ENCODE results near the gene CSH2. TPM values are rescaled to one million over a fixed set of nuclear protein-coding genes. Genes with fewer than 3 reads are reported as not detected.
"Not testable (repeated sequence)": the region's sequence is repeated elsewhere in the genome, so short reads cannot be mapped to it uniquely, and the experiment has no call there.

The CSH2 gene
- total and polyA plus RNA-seq, 5 experiments from 2014 or later, result not detected

DNA sequence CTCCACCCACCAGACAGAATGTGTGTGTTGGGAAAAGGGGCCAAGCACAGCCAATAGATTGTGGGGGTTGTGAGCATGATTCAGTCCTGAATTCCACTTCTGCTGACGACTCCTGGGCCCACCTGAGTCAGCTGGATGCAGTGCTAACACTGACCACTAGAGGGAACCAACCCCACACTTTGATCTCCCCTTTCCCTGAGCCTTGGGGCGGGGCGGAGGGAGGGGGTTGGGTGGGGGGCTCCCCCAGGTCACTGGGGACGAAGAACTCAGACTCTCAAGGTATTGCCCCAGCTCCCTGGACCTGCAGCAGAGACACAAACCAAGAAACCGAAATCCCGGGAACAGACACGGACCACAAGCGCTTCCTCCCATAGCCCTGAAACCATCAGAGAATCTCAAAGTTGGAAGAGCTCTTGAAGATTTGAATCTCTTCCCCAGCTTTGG, 38.2 kb upstream of the CSH2 start:
- peaks cover 0 to 20% (median 3%) of the 10 kb centered on the region in 4 donors for H3K4me1 Mint-ChIP-seq
- no peak overlapping the region for H3K4me3 Mint-ChIP-seq
- no peaks in the 10 kb centered on the region for H3K9me3 Mint-ChIP-seq
- POLR2A ChIA-PET, result no interaction called here
- H3K36me3 Mint-ChIP-seq, result no peaks in the 10 kb centered on the region
- peak; percentile 42 to 80 (median 64) for DNase-seq
- peak; percentile 71 to 83 for ATAC-seq
- peaks cover 0 to 7% (median 2%) of the 10 kb centered on the region in 5 donors for H3K27me3 Mint-ChIP-seq
- H3K27ac Mint-ChIP-seq, result no peak overlapping the region

DNA sequence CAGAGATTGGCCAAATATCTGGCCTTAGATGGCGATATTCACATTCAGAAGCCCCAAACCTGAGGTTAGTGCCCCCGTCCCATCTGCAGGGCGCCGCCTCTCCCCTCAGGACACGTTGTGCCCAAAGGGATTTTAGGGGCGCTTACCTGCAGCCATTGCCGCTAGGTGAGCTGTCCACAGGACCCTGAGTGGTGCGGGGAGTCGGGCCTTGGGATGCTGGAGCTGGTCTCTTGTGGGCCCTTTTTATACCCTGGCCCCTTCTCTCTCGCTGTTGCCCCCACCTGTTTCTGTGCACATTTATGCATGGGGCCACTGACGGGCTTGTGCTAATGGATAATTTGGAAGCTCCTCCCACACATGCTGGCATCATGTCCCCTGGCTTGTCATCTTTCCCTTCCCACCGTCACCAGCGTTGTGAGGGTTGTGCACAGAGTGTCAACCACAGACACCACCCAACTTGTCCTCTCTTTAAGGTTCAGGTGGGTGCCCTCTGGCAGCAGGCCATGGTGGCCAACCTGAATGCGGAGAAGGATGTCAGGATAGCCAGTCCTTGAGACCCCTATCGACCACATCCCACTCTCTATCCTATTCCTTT, 37.7 kb upstream of the CSH2 start, which contains the start of gene CSHL1:
Gene CSHL1, minus strand, starts transcription at position 218 of the 595 bp plus-strand sequence. Its CDS starts 62 bp downstream, at position 156.
- DNase-seq (no peak), ATAC-seq (no peak)
- H3K4me3 Mint-ChIP-seq, result no peak within 1 kb of the TSS
- H3K36me3 Mint-ChIP-seq, result no peaks in the 10 kb centered on the region
- peaks cover 0 to 7% (median 2%) of the 10 kb centered on the region in 5 donors for H3K27me3 Mint-ChIP-seq
- H3K4me1 Mint-ChIP-seq, result peaks cover 0 to 18% (median 3%) of the 10 kb centered on the region in 4 donors
- H3K27ac Mint-ChIP-seq, result peak within 1 kb of the TSS in 1 of 10 donors; percentile 62
- no peaks in the 10 kb centered on the region for H3K9me3 Mint-ChIP-seq
- POLR2A ChIA-PET, result no interaction called here

DNA sequence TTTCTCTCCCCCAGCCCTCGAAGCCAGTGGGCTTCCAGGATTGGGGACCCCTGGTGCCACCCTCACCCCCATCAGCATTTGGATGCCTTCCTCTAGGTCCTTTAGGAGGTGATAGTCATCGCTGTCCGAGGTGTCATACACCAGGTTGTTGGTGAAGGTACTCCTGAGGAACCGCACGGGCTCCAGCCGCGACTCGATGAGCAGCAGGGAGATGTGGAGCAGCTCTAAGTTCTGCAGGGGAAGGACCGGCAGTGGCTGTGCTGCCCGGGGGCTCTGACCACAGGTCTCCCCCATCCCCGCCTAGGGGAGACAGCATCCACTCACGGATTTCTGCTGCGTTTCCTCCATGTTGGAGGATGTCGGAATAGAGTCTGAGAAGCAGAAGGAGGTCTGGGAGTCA, 36.6 kb upstream of the CSH2 start:
- ATAC-seq (no peak), DNase-seq (no peak)
- no peaks in the 10 kb centered on the region for H3K36me3 Mint-ChIP-seq
- H3K27me3 Mint-ChIP-seq, result peaks cover 0 to 7% (median 2%) of the 10 kb centered on the region in 5 donors
- H3K4me1 Mint-ChIP-seq, result peaks cover 0 to 10% (median 3%) of the 10 kb centered on the region in 4 donors
- no peak overlapping the region for H3K27ac Mint-ChIP-seq
- POLR2A ChIA-PET, result no interaction called here
- no peak overlapping the region for H3K4me3 Mint-ChIP-seq
- no peaks in the 10 kb centered on the region for H3K9me3 Mint-ChIP-seq

DNA sequence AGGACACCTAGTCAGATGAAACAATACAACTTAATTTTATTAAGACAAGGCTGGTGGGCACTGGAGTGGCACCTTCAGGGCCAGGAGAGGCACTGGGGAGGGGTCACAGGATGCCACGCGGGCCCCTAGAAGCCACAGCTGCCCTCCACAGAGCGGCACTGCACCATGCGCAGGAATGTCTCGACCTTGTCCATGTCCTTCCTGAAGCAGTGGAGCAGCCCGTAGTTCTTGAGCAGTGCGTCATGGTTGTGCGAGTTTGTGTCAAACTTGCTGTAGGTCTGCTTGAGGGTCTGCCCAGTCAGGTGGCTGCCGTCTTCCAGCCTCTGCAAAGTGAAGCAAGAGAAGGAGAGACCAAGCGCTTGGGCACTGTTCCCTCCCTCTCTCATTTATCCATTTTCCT, 36.1 kb upstream of the CSH2 start:
- H3K27me3 Mint-ChIP-seq, ATAC-seq, H3K36me3 Mint-ChIP-seq, H3K9me3 Mint-ChIP-seq, H3K4me1 Mint-ChIP-seq, POLR2A ChIA-PET, H3K27ac Mint-ChIP-seq, DNase-seq, H3K4me3 Mint-ChIP-seq: not testable (repeated sequence)

DNA sequence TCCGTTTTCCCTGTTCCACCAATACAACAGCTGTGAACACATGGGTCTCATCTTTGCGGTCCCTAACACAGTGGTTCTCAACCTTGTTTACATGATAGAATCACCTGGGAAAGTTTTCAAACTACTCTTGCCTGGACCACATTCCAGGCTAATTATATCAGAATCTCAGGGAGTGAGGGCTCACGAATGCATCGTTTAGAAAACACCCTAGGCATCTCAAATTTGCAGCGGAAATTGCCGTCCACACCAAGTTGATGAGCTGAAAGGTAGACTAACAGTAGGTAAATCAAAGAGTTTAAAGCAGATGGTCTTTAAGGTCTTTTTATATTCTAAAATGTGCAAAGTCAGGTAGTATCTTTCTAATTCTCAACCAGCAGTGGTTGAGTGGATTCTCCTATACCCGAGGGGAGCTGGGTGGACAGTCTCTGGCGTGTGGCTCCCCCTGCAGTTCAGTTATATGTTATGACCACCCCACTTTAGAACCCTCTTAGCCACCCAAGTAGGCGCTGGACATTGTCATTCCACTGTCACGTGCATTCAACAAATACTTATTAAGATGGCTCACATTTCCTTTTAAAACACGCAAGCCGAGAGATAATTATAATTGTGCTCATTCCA, 33.8 kb upstream of the CSH2 start:
- DNase-seq, H3K4me1 Mint-ChIP-seq, H3K27ac Mint-ChIP-seq, H3K27me3 Mint-ChIP-seq, H3K36me3 Mint-ChIP-seq, POLR2A ChIA-PET, H3K4me3 Mint-ChIP-seq, H3K9me3 Mint-ChIP-seq: not testable (repeated sequence)
- ATAC-seq, result peak; percentile 49 to 64

DNA sequence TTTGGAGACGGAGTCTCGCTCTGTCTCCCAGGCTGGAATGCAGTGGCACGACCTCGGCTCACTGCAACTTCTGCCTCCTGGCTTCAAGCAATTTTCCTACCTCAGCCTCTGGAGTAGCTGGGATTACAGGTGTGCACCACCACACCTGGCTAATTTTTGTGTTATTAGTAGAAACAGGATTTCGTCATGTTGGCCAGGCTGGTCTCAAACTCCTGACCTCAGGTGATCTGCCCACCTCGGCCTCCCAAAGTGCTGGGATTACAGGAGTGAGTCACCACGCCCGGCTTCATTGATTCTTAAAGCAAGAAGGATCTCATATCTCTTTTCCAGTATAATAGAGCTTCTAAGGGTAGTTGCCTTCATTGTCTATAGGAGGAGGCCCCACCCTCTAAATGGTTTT, 31.3 kb upstream of the CSH2 start:
- H3K27me3 Mint-ChIP-seq, result not testable (repeated sequence)

DNA sequence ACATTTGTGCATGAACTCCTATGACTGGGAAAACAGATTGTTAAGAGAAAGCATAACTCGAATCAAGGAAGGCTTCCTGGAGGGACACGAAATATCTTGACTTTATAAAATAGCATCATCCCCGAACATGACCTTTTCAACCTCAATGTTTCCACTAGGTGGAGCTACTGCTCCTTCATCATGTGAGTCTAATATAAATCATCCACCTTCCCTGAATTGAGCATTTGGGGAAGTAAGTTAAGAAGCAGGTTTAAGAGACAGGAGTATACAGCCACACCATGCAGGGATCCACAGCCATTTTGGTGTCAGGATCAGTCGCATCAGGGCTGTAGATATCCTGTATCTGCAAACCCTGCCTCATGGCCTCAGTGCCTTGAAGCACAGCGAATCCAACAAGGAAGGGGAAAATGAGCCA, 30.3 kb upstream of the CSH2 start:
- POLR2A ChIA-PET, H3K9me3 Mint-ChIP-seq, H3K4me1 Mint-ChIP-seq, H3K4me3 Mint-ChIP-seq, H3K27me3 Mint-ChIP-seq, H3K36me3 Mint-ChIP-seq: not testable (repeated sequence)
- ATAC-seq, result peak; percentile 66 to 80
- H3K27ac Mint-ChIP-seq, result peak overlapping the region in 1 of 10 donors; percentile 33
- peak in 6 of 10 donors; percentile 17 to 57 (median 28) for DNase-seq

More for the DNA sequence above, 31.3 kb upstream of the CSH2 start:
- not testable (repeated sequence) for H3K4me1 Mint-ChIP-seq, DNase-seq, H3K36me3 Mint-ChIP-seq, H3K4me3 Mint-ChIP-seq, ATAC-seq, H3K27ac Mint-ChIP-seq, H3K9me3 Mint-ChIP-seq
- POLR2A ChIA-PET, result interaction anchor here (0.6 to 0.7 kb wide), 2 partner anchors 47 to 729 kb away, joined by 3 to 4 read pairs; no protein-coding TSS in a partner anchor

DNA sequence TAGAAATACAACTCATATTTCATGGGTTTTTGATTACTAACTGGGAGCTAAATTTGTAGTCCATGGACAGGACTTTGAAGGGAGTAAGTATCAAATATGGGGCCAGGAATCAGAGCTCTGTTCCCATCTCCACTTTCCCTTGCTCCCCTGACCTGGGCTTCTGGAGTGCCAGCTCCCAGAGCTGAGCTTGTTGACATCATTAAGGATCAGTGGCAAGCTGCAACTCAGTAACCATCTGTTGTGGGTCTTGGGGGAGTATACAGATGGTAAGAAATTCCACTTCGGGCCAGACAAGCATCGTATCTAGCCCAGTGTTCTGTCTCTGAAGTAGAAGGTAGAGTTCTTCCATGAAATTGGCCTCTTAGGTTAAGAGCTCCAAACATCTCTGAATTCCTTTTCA, 28.5 kb upstream of the CSH2 start:
- POLR2A ChIA-PET, result interaction anchor here (0.8 kb wide), 1 partner anchor 243 kb away, joined by 3 read pairs; no protein-coding TSS in a partner anchor
- H3K4me3 Mint-ChIP-seq, H3K36me3 Mint-ChIP-seq, H3K27me3 Mint-ChIP-seq, DNase-seq, H3K9me3 Mint-ChIP-seq, H3K27ac Mint-ChIP-seq, H3K4me1 Mint-ChIP-seq, ATAC-seq: not testable (repeated sequence)

DNA sequence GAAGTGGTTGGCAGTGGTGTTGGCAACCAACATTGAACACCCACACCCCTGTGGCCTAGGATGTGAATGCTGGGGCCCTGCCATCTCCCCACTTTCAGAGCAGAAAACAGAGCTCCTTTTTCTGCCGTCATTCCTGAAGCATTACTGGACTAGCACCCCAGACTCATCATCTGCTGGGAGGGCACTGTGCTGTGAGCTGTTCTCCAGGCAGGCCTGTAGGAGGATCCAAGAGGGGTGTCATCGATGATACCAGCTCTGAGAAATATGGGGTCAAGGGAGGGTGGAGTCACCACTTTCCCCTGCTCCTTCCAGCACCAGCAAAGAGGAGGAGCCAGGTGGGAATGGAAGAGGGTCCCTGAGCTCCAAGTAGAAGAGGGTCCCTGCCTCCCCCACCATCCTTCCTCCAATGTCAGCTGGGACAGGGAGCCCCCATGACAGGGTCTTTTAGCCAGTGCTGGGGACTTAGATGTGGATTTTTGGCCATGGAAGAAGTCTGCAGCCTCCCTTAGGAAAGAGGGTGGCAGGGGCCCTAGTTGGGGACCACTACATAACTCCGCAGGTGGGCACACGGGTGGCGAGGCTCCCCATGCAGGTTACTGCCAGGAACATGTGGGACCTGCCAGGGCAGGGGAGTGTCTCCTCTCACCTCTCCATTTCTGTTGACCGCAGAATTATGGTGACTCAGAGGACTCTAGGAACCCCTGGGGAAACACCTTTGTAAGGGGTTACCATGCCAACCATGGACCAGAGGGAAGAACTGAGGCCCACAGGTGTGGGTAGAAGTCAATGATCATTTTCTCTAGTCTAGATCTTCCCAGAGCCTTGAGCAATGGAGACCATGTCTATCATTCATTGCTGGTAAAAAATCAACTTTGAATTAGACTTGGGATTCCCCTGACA, 25.7 kb upstream of the CSH2 start:
- DNase-seq, H3K4me1 Mint-ChIP-seq, H3K36me3 Mint-ChIP-seq, H3K27me3 Mint-ChIP-seq, H3K9me3 Mint-ChIP-seq, H3K4me3 Mint-ChIP-seq, H3K27ac Mint-ChIP-seq, ATAC-seq, POLR2A ChIA-PET: not testable (repeated sequence)

DNA sequence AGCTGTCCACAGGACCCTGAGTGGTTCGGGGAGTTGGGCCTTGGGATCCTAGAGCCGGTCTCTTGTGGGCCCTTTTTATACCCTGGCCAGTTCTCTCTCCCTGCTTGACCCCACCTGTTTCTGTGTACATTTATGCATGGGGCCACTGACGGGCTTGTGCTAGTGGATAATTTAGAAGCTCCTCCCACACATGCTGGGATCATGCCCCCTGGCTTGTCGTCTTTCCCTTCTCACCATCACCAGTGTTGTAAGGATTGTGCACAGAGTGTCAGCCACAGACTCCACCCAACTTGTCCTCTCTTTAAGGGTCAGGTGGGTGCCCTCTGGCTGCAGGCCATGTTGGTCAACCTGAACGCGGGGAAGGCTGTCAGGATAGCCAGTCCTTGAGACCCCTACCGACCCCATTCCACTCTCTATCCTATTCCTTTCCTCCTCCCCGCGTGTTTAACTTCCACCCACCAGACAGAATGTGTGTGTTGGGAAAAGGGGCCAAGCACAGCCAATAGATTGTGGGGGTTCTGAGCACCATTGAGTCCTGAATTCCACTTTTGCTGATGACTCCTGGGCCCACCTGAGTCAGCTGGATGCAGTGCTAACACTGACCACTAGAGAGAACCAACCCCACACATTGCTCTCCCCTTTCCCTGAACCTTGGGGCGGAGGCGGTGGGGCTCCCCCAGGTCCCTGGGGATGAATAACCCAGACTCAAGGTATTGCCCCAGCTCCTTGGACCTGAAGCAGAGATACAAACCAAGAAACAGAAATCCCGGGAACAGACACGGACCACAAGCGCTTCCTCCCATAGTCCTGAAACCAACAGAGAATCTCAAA, 23.3 kb upstream of the CSH2 start, which contains the start of gene CSH1:
Gene CSH1, minus strand, starts transcription at position 51 of the 831 bp plus-strand sequence. CDS start 63 bp downstream, outside the sequence.
- H3K36me3 Mint-ChIP-seq, ATAC-seq, H3K9me3 Mint-ChIP-seq, H3K4me3 Mint-ChIP-seq, H3K27me3 Mint-ChIP-seq, DNase-seq, H3K4me1 Mint-ChIP-seq, POLR2A ChIA-PET: not testable (repeated sequence)
- H3K27ac Mint-ChIP-seq, result peak within 1 kb of the TSS in 1 of 10 donors; percentile 27

DNA sequence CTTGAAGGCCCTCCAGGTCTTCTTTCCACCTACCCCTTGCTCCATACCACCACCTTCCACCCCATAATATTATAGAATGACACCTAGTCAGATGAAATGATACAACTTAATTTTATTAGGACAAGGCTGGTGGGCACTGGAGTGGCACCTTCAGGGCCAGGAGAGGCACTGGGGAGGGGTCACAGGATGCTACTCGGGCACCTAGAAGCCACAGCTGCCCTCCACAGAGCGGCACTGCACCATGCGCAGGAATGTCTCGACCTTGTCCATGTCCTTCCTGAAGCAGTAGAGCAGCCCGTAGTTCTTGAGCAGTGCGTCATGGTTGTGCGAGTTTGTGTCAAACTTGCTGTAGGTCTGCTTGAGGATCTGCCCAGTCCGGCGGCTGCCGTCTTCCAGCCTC, 21.3 kb upstream of the CSH2 start:
- POLR2A ChIA-PET, H3K27ac Mint-ChIP-seq, H3K4me3 Mint-ChIP-seq, H3K4me1 Mint-ChIP-seq, ATAC-seq, H3K27me3 Mint-ChIP-seq, DNase-seq, H3K9me3 Mint-ChIP-seq, H3K36me3 Mint-ChIP-seq: not testable (repeated sequence)

DNA sequence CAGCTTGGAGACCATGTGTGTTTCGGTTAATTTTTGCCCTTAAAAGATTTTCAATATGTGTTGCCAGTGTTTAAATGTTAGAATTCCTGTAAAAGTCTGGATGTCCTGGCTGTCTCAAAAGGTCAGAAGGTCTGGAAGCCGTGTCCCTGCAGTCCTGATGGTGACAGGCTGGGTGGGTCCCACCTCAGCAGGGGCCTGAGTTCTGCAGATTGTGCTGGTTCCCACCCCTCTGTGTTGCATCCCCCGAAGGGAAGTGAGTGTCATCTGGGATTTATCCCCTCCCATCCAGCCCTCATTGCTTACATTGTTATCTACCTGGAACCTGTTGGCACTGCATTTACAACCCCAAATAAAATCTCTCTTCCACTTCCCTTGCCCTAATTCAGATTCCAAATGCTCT, 20.5 kb upstream of the CSH2 start:
- H3K9me3 Mint-ChIP-seq, ATAC-seq, H3K36me3 Mint-ChIP-seq, H3K4me1 Mint-ChIP-seq, H3K27ac Mint-ChIP-seq, H3K4me3 Mint-ChIP-seq, POLR2A ChIA-PET, DNase-seq, H3K27me3 Mint-ChIP-seq: not testable (repeated sequence)

Measured in naive thymus-derived CD8-positive, alpha-beta T cell (primary cell).